Esophagus squamous epithelium (tissue), 5 donors: Measurements from ENCODE around the gene GPT2. TPM values are rescaled to one million over a fixed set of nuclear protein-coding genes. Genes with fewer than 3 reads are reported as not detected.
A peak's percentile ranks its signal among the peaks of the same experiment; 100 is the strongest.

Source experiments
- DNase-seq: peaks from one replicate; lab custom pipeline; 2025; lab: John Stamatoyannopoulos, UW
- H3K27ac ChIP-seq, 4 donors: fragments of 200-600 bp; sonication (generic); one replicate each; pipeline ENCODE4 v1.5.1; 2016 to 2019; ENCODE audit warnings: mild to moderate bottlenecking in 1 of 4
- H3K27me3 ChIP-seq, 4 donors: fragments of 200-600 bp; sonication (generic); 1 replicate in 3 of 4; 2 replicates in 1 of 4; pipeline versions ENCODE4 v1.5.1 to v1.6.0; 2017 to 2021; ENCODE audit warnings: antibody characterized with exemption in 1 of 4
- H3K36me3 ChIP-seq, 3 donors: fragments of 200-600 bp; sonication (generic); one replicate each; pipeline ENCODE4 v1.5.1; 2016 to 2019
- H3K4me1 ChIP-seq, 3 donors: fragments of 200-600 bp; sonication (generic); one replicate each; pipeline ENCODE4 v1.5.1; 2017 to 2019
- H3K4me3 ChIP-seq, 4 donors: fragments of 200-600 bp; sonication (generic); 1 replicate in 3 of 4; 2 replicates in 1 of 4; pipeline ENCODE4 v1.5.1; 2016 to 2019; ENCODE audit warnings: mild to moderate bottlenecking in 2 of 4, moderate library complexity in 1 of 4
- H3K9me3 ChIP-seq, 3 donors: fragments of 200-600 bp; sonication (generic); one replicate each; pipeline ENCODE4 v1.5.1; 2016 to 2019
- CTCF ChIP-seq, 6 experiments: fragments of 450-650 bp in 4 of 6; fragments of 200-600 bp in 2 of 6; sonication (generic) in 2 of 6; IDR thresholded peaks; one replicate each; pipeline ENCODE4 v1.5.1; 2016 to 2019; ENCODE audit warnings: antibody characterized with exemption in 6 of 6, mild to moderate bottlenecking in 4 of 6, moderate library complexity in 4 of 6
- POLR2A ChIP-seq, 4 donors: fragments of 450-650 bp; IDR thresholded peaks; one replicate each; pipeline ENCODE4 v1.6.1; 2017; ENCODE audit warnings: antibody characterized with exemption in 4 of 4, mild to moderate bottlenecking in 4 of 4, moderate library complexity in 3 of 4
- WGBS, 2 donors: methylation state at CpG; one replicate each; pipeline ENCODE4 v1.1.5; 2018; 5-methylcytosine and 5-hydroxymethylcytosine counted together
- intact Hi-C: fragments of 100-400 bp; cut with DNase I; formaldehyde crosslinking; loops from one replicate; pipeline ENCODE4 v1.15.0; 2022
- total RNA-seq, 4 donors: library from RNA; depleted of rRNA; stranded (reverse); fragments of >200 nt; gene quantifications; one replicate each; pipeline ENCODE4 v1.1.0, GENCODE V29; 2016
- donor health status: DM: yes; HTN: yes; CAD: no.

The GPT2 gene
- total RNA-seq, 4 donors from 2014 or later: 43.3 to 113 (median 77.2) TPM

- TF ChIP-seq POLR2A (IDR thresholded peaks at IDR 0.05) (peak in 3 of 4 donors; percentile 56 to 69 (median 62)), CTCF (IDR thresholded peaks at IDR 0.05) (no peak)
- Histone ChIP-seq H3K9me3 (no peaks in the 10 kb centered on the region), H3K36me3 (peaks cover 0 to 20% (median 0%) of the 10 kb centered on the region in 3 donors), H3K27ac (peak overlapping the region; percentile 85 to 91 (median 88)), H3K4me3 (peak overlapping the region; percentile 61 to 98 (median 87)), H3K4me1 (peaks cover 19 to 66% (median 20%) of the 10 kb centered on the region in 3 donors), H3K27me3 (no peaks in the 10 kb centered on the region)
- intact Hi-C loops: no loop called here
- no peak for DNase-seq
- WGBS, 2 donors: 42 to 56% methylated on average over 9 of the region's 12 CpGs
Observed at GRCh38 chr16:46885960-46886763, 2.0 kb downstream of the GPT2 start.

GRCh38 chr16:46886764-46887523 lies 2.8 kb downstream of the GPT2 start:
- Histone ChIP-seq H3K36me3 (peaks cover 0 to 27% (median 0%) of the 10 kb centered on the region in 3 donors), H3K27ac (peak overlapping the region; percentile 85 to 91 (median 88)), H3K4me3 (peak overlapping the region in 3 of 4 donors; percentile 84 to 98 (median 90)), H3K4me1 (peaks cover 19 to 66% (median 20%) of the 10 kb centered on the region in 3 donors), H3K9me3 (no peaks in the 10 kb centered on the region), H3K27me3 (no peaks in the 10 kb centered on the region)
- WGBS, 2 donors: 23 to 57% methylated on average over 10 to 12 of the region's 16 CpGs
- no peak for DNase-seq
- intact Hi-C loops: no loop called here
- TF ChIP-seq POLR2A (IDR thresholded peaks at IDR 0.05) (no peak), CTCF (IDR thresholded peaks at IDR 0.05) (no peak)

GRCh38 chr16:46887524-46887854 lies 3.3 kb downstream of the GPT2 start:
- Histone ChIP-seq H3K9me3 (no peaks in the 10 kb centered on the region), H3K36me3 (peaks cover 0 to 31% (median 0%) of the 10 kb centered on the region in 3 donors), H3K27me3 (no peaks in the 10 kb centered on the region), H3K4me3 (peak overlapping the region in 3 of 4 donors; percentile 84 to 98 (median 90)), H3K27ac (peak overlapping the region; percentile 85 to 91 (median 88)), H3K4me1 (peaks cover 19 to 66% (median 20%) of the 10 kb centered on the region in 3 donors)
- TF ChIP-seq POLR2A (IDR thresholded peaks at IDR 0.05) (no peak), CTCF (IDR thresholded peaks at IDR 0.05) (no peak)
- no peak for DNase-seq
- WGBS, 2 donors: 33% methylated on average over 1 to 2 of the region's 2 CpGs
- intact Hi-C loops: no loop called here

- H3K4me1 ChIP-seq: peaks cover 22 to 70% (median 24%) of the 10 kb centered on the region in 3 donors
- H3K27ac ChIP-seq: peak overlapping the region in 3 of 4 donors; percentile 21 to 91 (median 26)
- 68 to 80% methylated on average over 4 to 5 of the region's 5 CpGs for WGBS, 2 donors
Observed at GRCh38 chr16:46889245-46889941, 5.2 kb downstream of the GPT2 start.

More at GRCh38 chr16:46889245-46889941, 5.2 kb downstream of the GPT2 start:
- TF ChIP-seq POLR2A (IDR thresholded peaks at IDR 0.05) (no peak), CTCF (IDR thresholded peaks at IDR 0.05) (no peak)
- intact Hi-C loops: no loop called here
- Histone ChIP-seq H3K27me3 (no peaks in the 10 kb centered on the region), H3K36me3 (peaks cover 0 to 43% (median 0%) of the 10 kb centered on the region in 3 donors), H3K4me3 (no peak overlapping the region), H3K9me3 (no peaks in the 10 kb centered on the region)
- DNase-seq: no peak
